ENCODE data around the gene EGFL7.

DNA sequence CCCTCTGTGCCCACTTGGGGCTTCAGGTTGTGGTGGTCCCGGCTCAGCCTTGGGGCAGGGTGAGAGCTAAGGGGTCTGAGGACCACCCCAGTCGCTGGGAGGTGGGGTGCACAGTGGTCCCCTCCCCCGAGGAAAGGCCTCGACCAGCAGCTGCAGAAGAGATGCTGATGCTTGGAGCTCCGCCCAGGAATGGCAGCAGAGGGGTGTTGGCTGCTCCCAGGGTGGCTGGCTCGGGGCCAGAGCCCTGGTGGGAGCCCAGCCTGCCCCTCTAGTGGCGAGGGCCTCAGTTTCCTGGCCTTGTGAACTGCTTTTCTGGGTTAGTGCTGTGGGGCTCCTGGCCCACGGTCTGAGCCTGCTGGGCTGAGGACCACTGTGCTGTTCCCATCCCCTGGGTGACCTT, 50.8 kb downstream of the EGFL7 start:
- TF ChIP-seq, protein P1, sequence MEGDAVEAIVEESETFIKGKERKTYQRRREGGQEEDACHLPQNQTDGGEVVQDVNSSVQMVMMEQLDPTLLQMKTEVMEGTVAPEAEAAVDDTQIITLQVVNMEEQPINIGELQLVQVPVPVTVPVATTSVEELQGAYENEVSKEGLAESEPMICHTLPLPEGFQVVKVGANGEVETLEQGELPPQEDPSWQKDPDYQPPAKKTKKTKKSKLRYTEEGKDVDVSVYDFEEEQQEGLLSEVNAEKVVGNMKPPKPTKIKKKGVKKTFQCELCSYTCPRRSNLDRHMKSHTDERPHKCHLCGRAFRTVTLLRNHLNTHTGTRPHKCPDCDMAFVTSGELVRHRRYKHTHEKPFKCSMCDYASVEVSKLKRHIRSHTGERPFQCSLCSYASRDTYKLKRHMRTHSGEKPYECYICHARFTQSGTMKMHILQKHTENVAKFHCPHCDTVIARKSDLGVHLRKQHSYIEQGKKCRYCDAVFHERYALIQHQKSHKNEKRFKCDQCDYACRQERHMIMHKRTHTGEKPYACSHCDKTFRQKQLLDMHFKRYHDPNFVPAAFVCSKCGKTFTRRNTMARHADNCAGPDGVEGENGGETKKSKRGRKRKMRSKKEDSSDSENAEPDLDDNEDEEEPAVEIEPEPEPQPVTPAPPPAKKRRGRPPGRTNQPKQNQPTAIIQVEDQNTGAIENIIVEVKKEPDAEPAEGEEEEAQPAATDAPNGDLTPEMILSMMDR (IDR thresholded peaks at IDR 0.05; ENCODE audit: low read depth, low read length, missing input control): no peak
- TF ChIP-seq TAF1 (conservative IDR thresholded peaks at IDR 0.05) (no peak), FOXA1 (IDR thresholded peaks at IDR 0.05) (no peak), RXRA (IDR thresholded peaks at IDR 0.05) (no peak), HNF4G (IDR thresholded peaks at IDR 0.05) (no peak), RAD21 (IDR thresholded peaks at IDR 0.05) (no peak), GABPA (IDR thresholded peaks at IDR 0.05 in 1 of 2, conservative IDR thresholded peaks at IDR 0.05 in 1 of 2) (no peak)
- TF ChIP-seq, protein P2, sequence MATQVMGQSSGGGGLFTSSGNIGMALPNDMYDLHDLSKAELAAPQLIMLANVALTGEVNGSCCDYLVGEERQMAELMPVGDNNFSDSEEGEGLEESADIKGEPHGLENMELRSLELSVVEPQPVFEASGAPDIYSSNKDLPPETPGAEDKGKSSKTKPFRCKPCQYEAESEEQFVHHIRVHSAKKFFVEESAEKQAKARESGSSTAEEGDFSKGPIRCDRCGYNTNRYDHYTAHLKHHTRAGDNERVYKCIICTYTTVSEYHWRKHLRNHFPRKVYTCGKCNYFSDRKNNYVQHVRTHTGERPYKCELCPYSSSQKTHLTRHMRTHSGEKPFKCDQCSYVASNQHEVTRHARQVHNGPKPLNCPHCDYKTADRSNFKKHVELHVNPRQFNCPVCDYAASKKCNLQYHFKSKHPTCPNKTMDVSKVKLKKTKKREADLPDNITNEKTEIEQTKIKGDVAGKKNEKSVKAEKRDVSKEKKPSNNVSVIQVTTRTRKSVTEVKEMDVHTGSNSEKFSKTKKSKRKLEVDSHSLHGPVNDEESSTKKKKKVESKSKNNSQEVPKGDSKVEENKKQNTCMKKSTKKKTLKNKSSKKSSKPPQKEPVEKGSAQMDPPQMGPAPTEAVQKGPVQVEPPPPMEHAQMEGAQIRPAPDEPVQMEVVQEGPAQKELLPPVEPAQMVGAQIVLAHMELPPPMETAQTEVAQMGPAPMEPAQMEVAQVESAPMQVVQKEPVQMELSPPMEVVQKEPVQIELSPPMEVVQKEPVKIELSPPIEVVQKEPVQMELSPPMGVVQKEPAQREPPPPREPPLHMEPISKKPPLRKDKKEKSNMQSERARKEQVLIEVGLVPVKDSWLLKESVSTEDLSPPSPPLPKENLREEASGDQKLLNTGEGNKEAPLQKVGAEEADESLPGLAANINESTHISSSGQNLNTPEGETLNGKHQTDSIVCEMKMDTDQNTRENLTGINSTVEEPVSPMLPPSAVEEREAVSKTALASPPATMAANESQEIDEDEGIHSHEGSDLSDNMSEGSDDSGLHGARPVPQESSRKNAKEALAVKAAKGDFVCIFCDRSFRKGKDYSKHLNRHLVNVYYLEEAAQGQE (IDR thresholded peaks at IDR 0.05): no peak
- TF ChIP-seq, protein P3, sequence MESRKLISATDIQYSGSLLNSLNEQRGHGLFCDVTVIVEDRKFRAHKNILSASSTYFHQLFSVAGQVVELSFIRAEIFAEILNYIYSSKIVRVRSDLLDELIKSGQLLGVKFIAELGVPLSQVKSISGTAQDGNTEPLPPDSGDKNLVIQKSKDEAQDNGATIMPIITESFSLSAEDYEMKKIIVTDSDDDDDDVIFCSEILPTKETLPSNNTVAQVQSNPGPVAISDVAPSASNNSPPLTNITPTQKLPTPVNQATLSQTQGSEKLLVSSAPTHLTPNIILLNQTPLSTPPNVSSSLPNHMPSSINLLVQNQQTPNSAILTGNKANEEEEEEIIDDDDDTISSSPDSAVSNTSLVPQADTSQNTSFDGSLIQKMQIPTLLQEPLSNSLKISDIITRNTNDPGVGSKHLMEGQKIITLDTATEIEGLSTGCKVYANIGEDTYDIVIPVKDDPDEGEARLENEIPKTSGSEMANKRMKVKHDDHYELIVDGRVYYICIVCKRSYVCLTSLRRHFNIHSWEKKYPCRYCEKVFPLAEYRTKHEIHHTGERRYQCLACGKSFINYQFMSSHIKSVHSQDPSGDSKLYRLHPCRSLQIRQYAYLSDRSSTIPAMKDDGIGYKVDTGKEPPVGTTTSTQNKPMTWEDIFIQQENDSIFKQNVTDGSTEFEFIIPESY (IDR thresholded peaks at IDR 0.05): no peak
- TF ChIP-seq, protein P4, sequence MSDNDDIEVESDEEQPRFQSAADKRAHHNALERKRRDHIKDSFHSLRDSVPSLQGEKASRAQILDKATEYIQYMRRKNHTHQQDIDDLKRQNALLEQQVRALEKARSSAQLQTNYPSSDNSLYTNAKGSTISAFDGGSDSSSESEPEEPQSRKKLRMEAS (IDR thresholded peaks at IDR 0.05): no peak
